GM12878 (cell line): Measurements from ENCODE around the gene RRBP1.

Experiments used
- CBFB ChIP-seq: IDR thresholded peaks from 2 replicates; pipeline ENCODE4 v1.6.1; 2016; ENCODE audit warnings: antibody characterized with exemption, low read depth
- CHD4 ChIP-seq: fragments of 200-600 bp; sonication (generic); IDR thresholded peaks from 2 replicates; pipeline ENCODE4 v1.6.1; 2016; ENCODE audit warnings: mild to moderate bottlenecking
- USF2 ChIP-seq: IDR thresholded peaks from 2 replicates; pipeline ENCODE4 v1.6.1; 2011; ENCODE audit warnings: low read depth, low read length, improper control_type of control experiment, borderline replicate concordance
- TF ChIP-seq, protein P1 (sequence below), 3 experiments: IDR thresholded peaks in 2 of 3; conservative IDR thresholded peaks in 1 of 3; 2 replicates each; pipeline ENCODE4 v1.5.1; 2011; ENCODE audit warnings: low read depth in 3 of 3, low read length in 3 of 3, mild to moderate bottlenecking in 3 of 3, control low read depth in 2 of 3, moderate library complexity in 2 of 3, inconsistent platforms in 1 of 3, mixed read lengths in 1 of 3; ENCODE audit not compliant: control insufficient read depth in 2 of 3, insufficient read depth in 1 of 3; ENCODE audit errors: extremely low read depth in 1 of 3

GRCh38 chr20:17579369-17580039 is 102.5 kb downstream of the RRBP1 start:
- no peak for TF ChIP-seq USF2
- no peak for TF ChIP-seq CHD4
- TF ChIP-seq, protein P1, sequence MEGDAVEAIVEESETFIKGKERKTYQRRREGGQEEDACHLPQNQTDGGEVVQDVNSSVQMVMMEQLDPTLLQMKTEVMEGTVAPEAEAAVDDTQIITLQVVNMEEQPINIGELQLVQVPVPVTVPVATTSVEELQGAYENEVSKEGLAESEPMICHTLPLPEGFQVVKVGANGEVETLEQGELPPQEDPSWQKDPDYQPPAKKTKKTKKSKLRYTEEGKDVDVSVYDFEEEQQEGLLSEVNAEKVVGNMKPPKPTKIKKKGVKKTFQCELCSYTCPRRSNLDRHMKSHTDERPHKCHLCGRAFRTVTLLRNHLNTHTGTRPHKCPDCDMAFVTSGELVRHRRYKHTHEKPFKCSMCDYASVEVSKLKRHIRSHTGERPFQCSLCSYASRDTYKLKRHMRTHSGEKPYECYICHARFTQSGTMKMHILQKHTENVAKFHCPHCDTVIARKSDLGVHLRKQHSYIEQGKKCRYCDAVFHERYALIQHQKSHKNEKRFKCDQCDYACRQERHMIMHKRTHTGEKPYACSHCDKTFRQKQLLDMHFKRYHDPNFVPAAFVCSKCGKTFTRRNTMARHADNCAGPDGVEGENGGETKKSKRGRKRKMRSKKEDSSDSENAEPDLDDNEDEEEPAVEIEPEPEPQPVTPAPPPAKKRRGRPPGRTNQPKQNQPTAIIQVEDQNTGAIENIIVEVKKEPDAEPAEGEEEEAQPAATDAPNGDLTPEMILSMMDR (IDR thresholded peaks at IDR 0.05 in 2 of 3, conservative IDR thresholded peaks at IDR 0.05 in 1 of 3; ENCODE audit: control insufficient read depth in 2 of 3, extremely low read depth in 1 of 3, insufficient read depth in 1 of 3, low read depth in 3 of 3, low read length in 3 of 3), result no peak
- TF ChIP-seq CBFB, result no peak
